ENCODE data around the gene SLC9B1.
"Not testable (repeated sequence)": the region's sequence is repeated elsewhere in the genome, so short reads cannot be mapped to it uniquely, and the experiment has no call there.

SLC9B1 gene

GRCh38 chr4:103012060-103012459 lies 7.4 kb downstream of the SLC9B1 start:
- no peaks in the 10 kb centered on the region for H3K9me3 ChIP-seq (ENCODE audit: control insufficient read depth in 5 of 5, low read length in 5 of 5)
- H3K9ac ChIP-seq (ENCODE audit: low read length in 5 of 5), result peak overlapping the region in 1 of 5 donors; percentile 32
- peak overlapping the region; percentile 6 for H3K27ac ChIP-seq (ENCODE audit: low read depth, low read length)
- peaks cover 0 to 15% (median 13%) of the 10 kb centered on the region in 5 donors for H3K4me1 ChIP-seq (ENCODE audit: control insufficient read depth in 5 of 5, insufficient read depth in 5 of 5, low read length in 5 of 5)
- H3K36me3 ChIP-seq (ENCODE audit: control insufficient read depth in 5 of 5, insufficient read depth in 5 of 5, low read length in 5 of 5), result no peaks in the 10 kb centered on the region
- no peaks in the 10 kb centered on the region for H3K27me3 ChIP-seq (ENCODE audit: control insufficient read depth in 5 of 5, insufficient read depth in 4 of 5, low read length in 5 of 5)
- H3K4me3 ChIP-seq (ENCODE audit: low read depth in 1 of 5, low read length in 5 of 5), result no peak overlapping the region

GRCh38 chr4:103011378-103012025 lies 8.0 kb downstream of the SLC9B1 start:
- Histone ChIP-seq H3K9me3 (ENCODE audit: control insufficient read depth in 5 of 5, low read length in 5 of 5) (no peaks in the 10 kb centered on the region), H3K4me3 (ENCODE audit: low read depth in 1 of 5, low read length in 5 of 5) (no peak overlapping the region), H3K27me3 (ENCODE audit: control insufficient read depth in 5 of 5, insufficient read depth in 4 of 5, low read length in 5 of 5) (no peaks in the 10 kb centered on the region), H3K9ac (ENCODE audit: low read length in 5 of 5) (peak overlapping the region in 1 of 5 donors; percentile 32), H3K4me1 (ENCODE audit: control insufficient read depth in 5 of 5, insufficient read depth in 5 of 5, low read length in 5 of 5) (peaks cover 0 to 15% (median 13%) of the 10 kb centered on the region in 5 donors), H3K27ac (ENCODE audit: low read depth, low read length) (peak overlapping the region; percentile 6), H3K36me3 (ENCODE audit: control insufficient read depth in 5 of 5, insufficient read depth in 5 of 5, low read length in 5 of 5) (no peaks in the 10 kb centered on the region)

- Histone ChIP-seq H3K27ac (ENCODE audit: low read depth, low read length) (no peak overlapping the region), H3K27me3 (ENCODE audit: control insufficient read depth in 5 of 5, insufficient read depth in 4 of 5, low read length in 5 of 5) (no peaks in the 10 kb centered on the region), H3K9me3 (ENCODE audit: control insufficient read depth in 5 of 5, low read length in 5 of 5) (no peaks in the 10 kb centered on the region), H3K4me3 (ENCODE audit: low read depth in 1 of 5, low read length in 5 of 5) (no peak overlapping the region), H3K9ac (ENCODE audit: low read length in 5 of 5) (no peak overlapping the region), H3K36me3 (ENCODE audit: control insufficient read depth in 5 of 5, insufficient read depth in 5 of 5, low read length in 5 of 5) (no peaks in the 10 kb centered on the region), H3K4me1 (ENCODE audit: control insufficient read depth in 5 of 5, insufficient read depth in 5 of 5, low read length in 5 of 5) (peaks cover 0 to 15% (median 13%) of the 10 kb centered on the region in 5 donors)
Observed at GRCh38 chr4:103010804-103011203, 8.7 kb downstream of the SLC9B1 start.

GRCh38 chr4:103008875-103009729 lies 10.4 kb downstream of the SLC9B1 start:
- H3K9me3 ChIP-seq (ENCODE audit: control insufficient read depth in 5 of 5, low read length in 5 of 5), result no peaks in the 10 kb centered on the region
- H3K9ac ChIP-seq (ENCODE audit: low read length in 5 of 5), result no peak overlapping the region
- no peaks in the 10 kb centered on the region for H3K27me3 ChIP-seq (ENCODE audit: control insufficient read depth in 5 of 5, insufficient read depth in 4 of 5, low read length in 5 of 5)

GRCh38 chr4:103002551-103002950 lies 17.0 kb downstream of the SLC9B1 start:
- Histone ChIP-seq H3K4me1 (ENCODE audit: control insufficient read depth in 5 of 5, insufficient read depth in 5 of 5, low read length in 5 of 5) (no peaks in the 10 kb centered on the region), H3K9ac (ENCODE audit: low read length in 5 of 5) (no peak overlapping the region), H3K9me3 (ENCODE audit: control insufficient read depth in 5 of 5, low read length in 5 of 5) (no peaks in the 10 kb centered on the region), H3K27ac (ENCODE audit: low read depth, low read length) (no peak overlapping the region), H3K4me3 (ENCODE audit: low read depth in 1 of 5, low read length in 5 of 5) (no peak overlapping the region), H3K36me3 (ENCODE audit: control insufficient read depth in 5 of 5, insufficient read depth in 5 of 5, low read length in 5 of 5) (no peaks in the 10 kb centered on the region), H3K27me3 (ENCODE audit: control insufficient read depth in 5 of 5, insufficient read depth in 4 of 5, low read length in 5 of 5) (no peaks in the 10 kb centered on the region)

More at GRCh38 chr4:103008875-103009729, 10.4 kb downstream of the SLC9B1 start:
- no peak overlapping the region for H3K27ac ChIP-seq (ENCODE audit: low read depth, low read length)
- H3K36me3 ChIP-seq (ENCODE audit: control insufficient read depth in 5 of 5, insufficient read depth in 5 of 5, low read length in 5 of 5), result no peaks in the 10 kb centered on the region
- peaks cover 0 to 15% (median 13%) of the 10 kb centered on the region in 5 donors for H3K4me1 ChIP-seq (ENCODE audit: control insufficient read depth in 5 of 5, insufficient read depth in 5 of 5, low read length in 5 of 5)
- no peak overlapping the region for H3K4me3 ChIP-seq (ENCODE audit: low read depth in 1 of 5, low read length in 5 of 5)

GRCh38 chr4:102994803-102995202 lies 24.7 kb downstream of the SLC9B1 start:
- no peak overlapping the region for H3K4me3 ChIP-seq (ENCODE audit: low read depth in 1 of 5, low read length in 5 of 5)
- H3K36me3 ChIP-seq (ENCODE audit: control insufficient read depth in 5 of 5, insufficient read depth in 5 of 5, low read length in 5 of 5), result no peaks in the 10 kb centered on the region
- H3K27ac ChIP-seq (ENCODE audit: low read depth, low read length), result no peak overlapping the region
- H3K9ac ChIP-seq (ENCODE audit: low read length in 5 of 5), result no peak overlapping the region
- H3K9me3 ChIP-seq (ENCODE audit: control insufficient read depth in 5 of 5, low read length in 5 of 5), result no peaks in the 10 kb centered on the region
- no peaks in the 10 kb centered on the region for H3K4me1 ChIP-seq (ENCODE audit: control insufficient read depth in 5 of 5, insufficient read depth in 5 of 5, low read length in 5 of 5)
- no peaks in the 10 kb centered on the region for H3K27me3 ChIP-seq (ENCODE audit: control insufficient read depth in 5 of 5, insufficient read depth in 4 of 5, low read length in 5 of 5)

- H3K27me3 ChIP-seq (ENCODE audit: control insufficient read depth in 5 of 5, insufficient read depth in 4 of 5, low read length in 5 of 5); H3K4me3 ChIP-seq (ENCODE audit: low read depth in 1 of 5, low read length in 5 of 5); H3K4me1 ChIP-seq (ENCODE audit: control insufficient read depth in 5 of 5, insufficient read depth in 5 of 5, low read length in 5 of 5); H3K9ac ChIP-seq (ENCODE audit: low read length in 5 of 5); H3K9me3 ChIP-seq (ENCODE audit: control insufficient read depth in 5 of 5, low read length in 5 of 5); H3K27ac ChIP-seq (ENCODE audit: low read depth, low read length); H3K36me3 ChIP-seq (ENCODE audit: control insufficient read depth in 5 of 5, insufficient read depth in 5 of 5, low read length in 5 of 5): not testable (repeated sequence)
Observed at GRCh38 chr4:102993985-102994384, 25.5 kb downstream of the SLC9B1 start.

GRCh38 chr4:102988429-102989020 lies 31.0 kb downstream of the SLC9B1 start:
- Histone ChIP-seq H3K27me3 (ENCODE audit: control insufficient read depth in 5 of 5, insufficient read depth in 4 of 5, low read length in 5 of 5) (no peaks in the 10 kb centered on the region), H3K4me1 (ENCODE audit: control insufficient read depth in 5 of 5, insufficient read depth in 5 of 5, low read length in 5 of 5) (no peaks in the 10 kb centered on the region), H3K4me3 (ENCODE audit: low read depth in 1 of 5, low read length in 5 of 5) (no peak overlapping the region), H3K36me3 (ENCODE audit: control insufficient read depth in 5 of 5, insufficient read depth in 5 of 5, low read length in 5 of 5) (peaks cover 0 to 3% (median 0%) of the 10 kb centered on the region in 5 donors), H3K27ac (ENCODE audit: low read depth, low read length) (no peak overlapping the region), H3K9me3 (ENCODE audit: control insufficient read depth in 5 of 5, low read length in 5 of 5) (no peaks in the 10 kb centered on the region), H3K9ac (ENCODE audit: low read length in 5 of 5) (no peak overlapping the region)

GRCh38 chr4:102981005-102981404 lies 38.5 kb downstream of the SLC9B1 start:
- H3K9me3 ChIP-seq (ENCODE audit: control insufficient read depth in 5 of 5, low read length in 5 of 5), result peaks cover 0 to 5% (median 3%) of the 10 kb centered on the region in 5 donors
- no peaks in the 10 kb centered on the region for H3K27me3 ChIP-seq (ENCODE audit: control insufficient read depth in 5 of 5, insufficient read depth in 4 of 5, low read length in 5 of 5)
- no peak overlapping the region for H3K9ac ChIP-seq (ENCODE audit: low read length in 5 of 5)
- no peak overlapping the region for H3K4me3 ChIP-seq (ENCODE audit: low read depth in 1 of 5, low read length in 5 of 5)
- H3K27ac ChIP-seq (ENCODE audit: low read depth, low read length), result no peak overlapping the region
- H3K36me3 ChIP-seq (ENCODE audit: control insufficient read depth in 5 of 5, insufficient read depth in 5 of 5, low read length in 5 of 5), result no peaks in the 10 kb centered on the region
- H3K4me1 ChIP-seq (ENCODE audit: control insufficient read depth in 5 of 5, insufficient read depth in 5 of 5, low read length in 5 of 5), result no peaks in the 10 kb centered on the region

GRCh38 chr4:102961813-102962212 lies 57.7 kb downstream of the SLC9B1 start:
- H3K9ac ChIP-seq (ENCODE audit: low read length in 5 of 5); H3K27me3 ChIP-seq (ENCODE audit: control insufficient read depth in 5 of 5, insufficient read depth in 4 of 5, low read length in 5 of 5); H3K4me3 ChIP-seq (ENCODE audit: low read depth in 1 of 5, low read length in 5 of 5); H3K36me3 ChIP-seq (ENCODE audit: control insufficient read depth in 5 of 5, insufficient read depth in 5 of 5, low read length in 5 of 5); H3K9me3 ChIP-seq (ENCODE audit: control insufficient read depth in 5 of 5, low read length in 5 of 5); H3K27ac ChIP-seq (ENCODE audit: low read depth, low read length); H3K4me1 ChIP-seq (ENCODE audit: control insufficient read depth in 5 of 5, insufficient read depth in 5 of 5, low read length in 5 of 5): not testable (repeated sequence)
